HEK293T (cell line): ENCODE measurements around the gene LSM2.

ENCODE experiments used
- ARNT ChIP-seq: fragments of 450-650 bp; IDR thresholded peaks from 2 replicates; pipeline ENCODE4 v1.6.1; 2017; ENCODE audit warnings: mild to moderate bottlenecking
- BHLHE40 ChIP-seq: fragments of 450-650 bp; IDR thresholded peaks from 2 replicates; pipeline ENCODE4 v1.6.1; 2016; ENCODE audit warnings: mild to moderate bottlenecking, moderate library complexity, borderline replicate concordance
- FOXK2 ChIP-seq: fragments of 450-650 bp; IDR thresholded peaks from 2 replicates; pipeline ENCODE4 v1.6.1; 2016; ENCODE audit warnings: mild to moderate bottlenecking
- FOXM1 ChIP-seq: fragments of 450-650 bp; IDR thresholded peaks from 2 replicates; pipeline ENCODE4 v1.6.1; 2017; ENCODE audit warnings: mild to moderate bottlenecking, borderline replicate concordance
- L3MBTL2 ChIP-seq: fragments of 450-650 bp; conservative IDR thresholded peaks from 2 replicates; pipeline ENCODE4 v1.6.1; 2016; ENCODE audit warnings: mild to moderate bottlenecking
- SP1 ChIP-seq: fragments of 450-650 bp; IDR thresholded peaks from 2 replicates; pipeline ENCODE4 v1.6.1; 2017
- SUZ12 ChIP-seq: fragments of 450-650 bp; IDR thresholded peaks from 2 replicates; pipeline ENCODE4 v1.6.1; 2016; ENCODE audit warnings: mild to moderate bottlenecking
- TARDBP ChIP-seq: fragments of 450-650 bp; IDR thresholded peaks from 2 replicates; pipeline ENCODE4 v1.6.1; 2016
- ZNF384 ChIP-seq: fragments of 450-650 bp; IDR thresholded peaks from 2 replicates; pipeline ENCODE4 v1.6.1; 2016

- TF ChIP-seq FOXM1 (no peak), FOXK2 (no peak), TARDBP (no peak), ZNF384 (no peak), L3MBTL2 (no peak), SP1 (no peak), SUZ12 (no peak), ARNT (no peak), BHLHE40 (no peak)
Measured at GRCh38 chr6:31799781-31800180, 7.0 kb downstream of the LSM2 start.
